ENCODE data around the gene NUFIP2.
"Not testable (repeated sequence)": the region's sequence is repeated elsewhere in the genome, so short reads cannot be mapped to it uniquely, and the experiment has no call there.

Gene NUFIP2

GRCh38 chr17:29293890-29294579 is at the start of gene NUFIP2:
Gene NUFIP2 (minus strand): TSS chr17:29294148. CDS start chr17:29294059, 89 bp downstream.
- peak; percentile 98 for DNase-seq

GRCh38 chr17:29342158-29342765 is 48.3 kb upstream of the NUFIP2 start:
- no peak for DNase-seq

- DNase-seq, result peak; percentile 35
Measured at GRCh38 chr17:29341726-29342125, 47.8 kb upstream of the NUFIP2 start.

- not testable (repeated sequence) for DNase-seq
Measured at GRCh38 chr17:29339016-29339415, 45.1 kb upstream of the NUFIP2 start.

GRCh38 chr17:29331708-29332085 is 37.7 kb upstream of the NUFIP2 start:
- no peak for DNase-seq

- DNase-seq, result no peak
Measured at GRCh38 chr17:29331075-29331707, 37.2 kb upstream of the NUFIP2 start.

- DNase-seq, result no peak
Measured at GRCh38 chr17:29327412-29327811, 33.5 kb upstream of the NUFIP2 start.

GRCh38 chr17:29326023-29326813 is 32.3 kb upstream of the NUFIP2 start:
- DNase-seq, result no peak

GRCh38 chr17:29322363-29322762 is 28.4 kb upstream of the NUFIP2 start:
- DNase-seq, result no peak

- DNase-seq, result no peak
Measured at GRCh38 chr17:29303386-29303785, 9.4 kb upstream of the NUFIP2 start.

- DNase-seq, result no peak
Measured at GRCh38 chr17:29299031-29299430, 5.1 kb upstream of the NUFIP2 start.

GRCh38 chr17:29295420-29295819 is 1.5 kb upstream of the NUFIP2 start:
- DNase-seq, result no peak

GRCh38 chr17:29294580-29294900 is 592 bp upstream of the NUFIP2 start:
- no peak for DNase-seq

- peak; percentile 65 for DNase-seq
Measured at GRCh38 chr17:29292992-29293889, 707 bp downstream of the NUFIP2 start.

GRCh38 chr17:29292071-29292991 is 1.6 kb downstream of the NUFIP2 start:
- DNase-seq, result peak; percentile 40

GRCh38 chr17:29291163-29291752 is 2.7 kb downstream of the NUFIP2 start:
- peak; percentile 65 for DNase-seq

- DNase-seq, result no peak
Measured at GRCh38 chr17:29289852-29290251, 4.1 kb downstream of the NUFIP2 start.

GRCh38 chr17:29283961-29284360 is 10.0 kb downstream of the NUFIP2 start:
- no peak for DNase-seq

GRCh38 chr17:29283496-29283895 is 10.5 kb downstream of the NUFIP2 start:
- DNase-seq, result no peak

- no peak for DNase-seq
Measured at GRCh38 chr17:29279397-29280070, 14.4 kb downstream of the NUFIP2 start.
